Peyer's patch (tissue), 4 donors: ENCODE results near the gene EFHC1. TPM values are rescaled to one million over a fixed set of nuclear protein-coding genes. Genes with fewer than 3 reads are reported as not detected.

Source experiments
- DNase-seq, 3 donors: peaks; one replicate each; pipeline ENCODE4 v3.0.0-alpha.2; 2017 to 2019
- H3K27ac ChIP-seq, 4 donors: fragments of 200-600 bp; sonication (generic); one replicate each; pipeline ENCODE4 v1.5.1; 2016 to 2019
- H3K27me3 ChIP-seq, 2 donors: fragments of 200-600 bp; sonication (generic); one replicate each; pipeline ENCODE4 v1.5.1; 2019
- H3K36me3 ChIP-seq, 3 donors: fragments of 200-600 bp; sonication (generic); one replicate each; pipeline ENCODE4 v1.5.1; 2016 to 2019
- H3K4me1 ChIP-seq, 4 donors: fragments of 200-600 bp; sonication (generic); one replicate each; pipeline ENCODE4 v1.5.1; 2016 to 2019
- H3K4me3 ChIP-seq, 4 donors: fragments of 200-600 bp; sonication (generic); 1 replicate in 3 of 4; 2 replicates in 1 of 4; pipeline ENCODE4 v1.5.1; 2016 to 2019; ENCODE audit warnings: mild to moderate bottlenecking in 1 of 4
- H3K9me3 ChIP-seq, 4 donors: fragments of 200-600 bp; sonication (generic); one replicate each; pipeline ENCODE4 v1.5.1; 2016 to 2019; ENCODE audit warnings: mild to moderate bottlenecking in 1 of 4
- CTCF ChIP-seq, 6 experiments: fragments of 450-650 bp in 4 of 6; fragments of 200-600 bp in 2 of 6; sonication (generic) in 1 of 6; IDR thresholded peaks; one replicate each; pipeline ENCODE4 v1.5.1; 2017 to 2019; ENCODE audit warnings: antibody characterized with exemption in 6 of 6, mild to moderate bottlenecking in 3 of 6, moderate library complexity in 1 of 6
- POLR2A ChIP-seq, 2 donors: fragments of 450-650 bp; IDR thresholded peaks; one replicate each; pipeline ENCODE4 v1.5.1; 2017; ENCODE audit warnings: antibody characterized with exemption in 2 of 2, mild to moderate bottlenecking in 2 of 2, moderate library complexity in 2 of 2
- total RNA-seq, 4 donors: library from RNA; depleted of rRNA; stranded (reverse); fragments of >200 nt; gene quantifications; one replicate each; pipeline ENCODE4 v1.1.0, GENCODE V29; 2016

EFHC1 gene
- total RNA-seq, 4 donors from 2014 or later = 20.0 to 40.4 (median 22.7) TPM

DNA sequence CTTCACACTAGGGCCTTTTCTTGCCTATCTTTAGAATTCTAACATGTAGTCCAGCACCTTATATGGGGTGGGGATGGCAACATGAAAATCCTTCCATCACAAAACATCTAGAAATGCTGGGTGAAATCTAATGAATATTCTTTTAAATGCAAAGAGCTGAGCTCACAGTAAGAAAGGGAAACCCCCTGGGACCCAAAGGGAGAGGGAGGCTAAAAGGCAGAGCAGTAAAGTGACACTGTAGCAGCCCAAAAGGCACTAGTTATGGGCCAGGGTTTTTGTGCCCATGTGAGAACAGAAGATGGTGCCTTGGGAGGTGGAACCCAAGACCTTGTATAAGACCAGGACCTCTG lies 90.0 kb downstream of the EFHC1 start:
- Histone ChIP-seq H3K27me3 (no peaks in the 10 kb centered on the region), H3K4me1 (peaks cover 0 to 7% (median 0%) of the 10 kb centered on the region in 4 donors), H3K9me3 (no peaks in the 10 kb centered on the region), H3K27ac (no peak overlapping the region), H3K4me3 (no peak overlapping the region), H3K36me3 (peaks cover 0 to 56% (median 0%) of the 10 kb centered on the region in 3 donors)
- TF ChIP-seq CTCF (IDR thresholded peaks at IDR 0.05) (no peak), POLR2A (IDR thresholded peaks at IDR 0.05) (no peak)
- DNase-seq = no peak

- TF ChIP-seq CTCF (IDR thresholded peaks at IDR 0.05) (no peak), POLR2A (IDR thresholded peaks at IDR 0.05) (no peak)
- Histone ChIP-seq H3K4me1 (peaks cover 0 to 4% (median 0%) of the 10 kb centered on the region in 4 donors), H3K27me3 (no peaks in the 10 kb centered on the region), H3K9me3 (no peaks in the 10 kb centered on the region), H3K36me3 (peaks cover 0 to 56% (median 0%) of the 10 kb centered on the region in 3 donors), H3K4me3 (no peak overlapping the region), H3K27ac (peak overlapping the region in 3 of 4 donors; percentile 64 to 74 (median 66))
- no peak for DNase-seq
Observed at GRCh38 chr6:52511163-52511562, 91.0 kb downstream of the EFHC1 start.

- Histone ChIP-seq H3K27me3 (no peaks in the 10 kb centered on the region), H3K27ac (peak overlapping the region; percentile 34 to 74 (median 65)), H3K4me3 (no peak overlapping the region), H3K9me3 (no peaks in the 10 kb centered on the region), H3K36me3 (peaks cover 0 to 51% (median 0%) of the 10 kb centered on the region in 3 donors), H3K4me1 (peaks cover 0 to 4% (median 0%) of the 10 kb centered on the region in 4 donors)
- no peak for DNase-seq
- TF ChIP-seq POLR2A (IDR thresholded peaks at IDR 0.05) (no peak), CTCF (IDR thresholded peaks at IDR 0.05) (no peak)
Observed at GRCh38 chr6:52511572-52512151, 91.5 kb downstream of the EFHC1 start.

DNA sequence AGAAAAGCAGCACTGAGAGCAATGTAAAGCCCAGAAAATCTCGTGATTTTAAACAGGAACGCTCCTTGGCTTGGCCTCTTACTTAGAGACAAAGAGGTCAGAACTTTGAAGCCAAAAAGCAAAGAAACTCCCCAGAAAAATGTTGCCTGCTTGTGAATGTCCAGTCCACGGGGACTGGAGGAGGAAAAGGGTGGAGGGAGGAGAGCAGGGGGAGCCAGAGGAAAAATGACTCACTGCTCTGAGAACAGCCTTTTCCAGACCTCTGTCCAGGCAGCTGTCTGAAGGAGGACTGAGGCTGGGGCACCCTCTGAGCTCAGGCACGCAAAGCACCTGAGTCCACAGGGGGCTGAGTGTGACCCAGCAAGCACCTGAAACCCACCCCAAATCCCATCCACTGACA lies 92.1 kb downstream of the EFHC1 start:
- H3K36me3 ChIP-seq = peaks cover 0 to 46% (median 0%) of the 10 kb centered on the region in 3 donors
- H3K27me3 ChIP-seq = no peaks in the 10 kb centered on the region
- peaks cover 0 to 6% (median 0%) of the 10 kb centered on the region in 4 donors for H3K4me1 ChIP-seq
- peak overlapping the region; percentile 34 to 74 (median 65) for H3K27ac ChIP-seq
- H3K9me3 ChIP-seq = no peaks in the 10 kb centered on the region
- DNase-seq = no peak
- H3K4me3 ChIP-seq = no peak overlapping the region
- no peak for TF ChIP-seq CTCF (IDR thresholded peaks at IDR 0.05)
- TF ChIP-seq POLR2A (IDR thresholded peaks at IDR 0.05) = no peak

DNA sequence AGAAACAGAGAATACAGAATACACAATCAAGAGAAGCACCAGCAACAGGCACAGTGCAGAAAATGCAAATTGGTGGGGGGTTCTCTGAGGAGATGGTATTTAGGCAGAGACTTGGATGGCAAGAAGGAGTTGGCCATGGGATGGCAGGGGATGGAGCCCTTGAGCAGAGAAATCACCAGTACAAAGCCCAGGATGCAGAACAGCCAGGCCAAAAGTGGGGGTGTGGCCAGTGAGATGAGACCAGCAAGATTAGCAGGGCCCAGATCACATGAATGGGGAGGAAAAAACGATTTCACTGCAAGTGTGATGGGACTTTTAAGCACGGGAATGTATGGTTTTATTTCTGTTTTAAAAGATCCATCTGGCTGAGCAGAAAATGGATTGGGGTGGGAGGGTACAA lies 93.3 kb downstream of the EFHC1 start:
- DNase-seq = peak in 1 of 3 donors; percentile 38
- Histone ChIP-seq H3K4me1 (peaks cover 0 to 19% (median 0%) of the 10 kb centered on the region in 4 donors), H3K36me3 (peaks cover 0 to 33% (median 0%) of the 10 kb centered on the region in 3 donors), H3K4me3 (no peak overlapping the region), H3K27ac (peak overlapping the region in 1 of 4 donors; percentile 11), H3K27me3 (no peaks in the 10 kb centered on the region), H3K9me3 (no peaks in the 10 kb centered on the region)
- TF ChIP-seq POLR2A (IDR thresholded peaks at IDR 0.05) (no peak), CTCF (IDR thresholded peaks at IDR 0.05) (no peak)
